A549 (cell line): ENCODE results near the gene SPIRE2. TPM values are rescaled to one million over a fixed set of nuclear protein-coding genes. Genes with fewer than 3 reads are reported as not detected.

Source experiments
- ATAC-seq, 2 experiments: fragments of 200-7000 bp in 1 of 2; fragments of >200 bp in 1 of 2; cut with Nextera tagmentation in 1 of 2; cut with Tn5 transposase in 1 of 2; 3 replicates each; pipeline versions ENCODE4 v1.8.0 to v1.9.1; 2018 to 2020; ENCODE audit warnings: mild to moderate bottlenecking in 1 of 2, moderate library complexity in 1 of 2
- CTCF ChIA-PET: fragments of 300-600 bp; sonication (Branson Sonifier 250); formaldehyde crosslinking; extraction: SDS; loops from one replicate; lab custom pipeline; 2021; ENCODE audit warnings: antibody characterized with exemption, inconsistent platforms; lab: Yijun Ruan, JAX
- POLR2A ChIA-PET: fragments of 350-600 bp; formaldehyde crosslinking; extraction: SDS; loops from one replicate; lab custom pipeline; 2021; ENCODE audit warnings: antibody characterized with exemption, inconsistent platforms; lab: Yijun Ruan, JAX
- DNase-seq, 2 experiments: peaks; one replicate each; pipeline versions ENCODE4 v3.0.0 to v3.0.0-alpha.2; 2011 to 2016; ENCODE audit warnings: low read depth in 1 of 2, low spot score in 1 of 2
- FAIRE-seq: peaks from 2 replicates; lab custom pipeline; 2011; peaks lifted over from hg19 to GRCh38; lab: Jason Lieb, UNC
- H3K27ac ChIP-seq, 2 experiments: fragments of >200 bp; sonication (Bioruptor Twin); formaldehyde crosslinking; 3 replicates each; pipeline ENCODE4 v1.5.1; 2016 to 2017
- H3K4me1 ChIP-seq: fragments of >200 bp; sonication (Bioruptor Twin); formaldehyde crosslinking; 3 replicates; pipeline ENCODE4 v1.6.1; 2016
- H3K4me2 ChIP-seq: fragments of >200 bp; sonication (Bioruptor Twin); formaldehyde crosslinking; 3 replicates; pipeline ENCODE4 v1.6.1; 2016
- H3K4me3 ChIP-seq: fragments of >200 bp; sonication (Bioruptor Twin); formaldehyde crosslinking; 3 replicates; pipeline ENCODE4 v1.5.1; 2016
- H3K9me3 ChIP-seq: fragments of >200 bp; sonication (Bioruptor Twin); formaldehyde crosslinking; 3 replicates; pipeline ENCODE4 v1.6.1; 2016
- ATOH8 ChIP-seq: fragments of 250-450 bp; sonication (Bioruptor Pico); IDR thresholded peaks from 2 replicates; pipeline ENCODE4 v1.5.0; 2020; ENCODE audit warnings: low read depth, mild to moderate bottlenecking, moderate library complexity
- BHLHE40 ChIP-seq: IDR thresholded peaks from 2 replicates; pipeline ENCODE4 v1.6.1; 2012; ENCODE audit warnings: low read depth, low read length, inconsistent platforms
- CBX2 ChIP-seq: fragments of 200-600 bp; sonication (generic); IDR thresholded peaks from 2 replicates; pipeline ENCODE4 v1.6.1; 2016; ENCODE audit warnings: low read depth, mild to moderate bottlenecking, borderline replicate concordance
- CBX8 ChIP-seq: fragments of 200-600 bp; sonication (generic); IDR thresholded peaks from 2 replicates; pipeline ENCODE4 v1.6.1; 2016
- CEBPB ChIP-seq, 2 experiments: fragments of >200 bp in 1 of 2; sonication (Bioruptor Twin) in 1 of 2; formaldehyde crosslinking in 1 of 2; IDR thresholded peaks; 2 replicates each; pipeline ENCODE4 v1.6.1; 2012 to 2016
- CHD2 ChIP-seq: fragments of 150-350 bp; IDR thresholded peaks from 2 replicates; pipeline ENCODE4 v1.6.1; 2014; ENCODE audit warnings: low read length; ENCODE audit not compliant: partially characterized antibody
- CHD4 ChIP-seq: fragments of 200-600 bp; sonication (generic); IDR thresholded peaks from 2 replicates; pipeline ENCODE4 v1.6.1; 2016; ENCODE audit warnings: antibody characterized with exemption, mild to moderate bottlenecking, borderline replicate concordance
- CTCF ChIP-seq: fragments of >200 bp; sonication (Bioruptor Twin); formaldehyde crosslinking; IDR thresholded peaks from 3 replicates; pipeline ENCODE4 v1.5.1; 2016
- E2F6 ChIP-seq: IDR thresholded peaks from 2 replicates; pipeline ENCODE4 v1.6.1; 2012; ENCODE audit warnings: low read depth, borderline replicate concordance
- FOSB ChIP-seq: fragments of 250-450 bp; sonication (Bioruptor Pico); IDR thresholded peaks from 2 replicates; pipeline ENCODE4 v1.5.0; 2020; ENCODE audit warnings: mild to moderate bottlenecking, moderate library complexity
- HDAC2 ChIP-seq: fragments of 200-600 bp; sonication (generic); IDR thresholded peaks from 2 replicates; pipeline ENCODE4 v1.6.1; 2016
- MAFK ChIP-seq: fragments of 450-650 bp; IDR thresholded peaks from 2 replicates; pipeline ENCODE4 v1.6.1; 2014; ENCODE audit not compliant: partially characterized antibody
- MAX ChIP-seq: IDR thresholded peaks from 2 replicates; pipeline ENCODE4 v1.6.1; 2012
- MAZ ChIP-seq: fragments of 150-350 bp; IDR thresholded peaks from 2 replicates; pipeline ENCODE4 v1.6.1; 2014; ENCODE audit warnings: antibody characterized with exemption, low read depth, low read length, borderline replicate concordance
- NPAS2 ChIP-seq: fragments of 250-450 bp; sonication (Bioruptor Pico); IDR thresholded peaks from 2 replicates; pipeline ENCODE4 v1.8.0; 2022; ENCODE audit warnings: mild to moderate bottlenecking, moderate library complexity, borderline replicate concordance
- RAD21 ChIP-seq, 2 experiments: fragments of >200 bp in 1 of 2; sonication (Bioruptor Twin) in 1 of 2; formaldehyde crosslinking in 1 of 2; IDR thresholded peaks in 1 of 2; conservative IDR thresholded peaks in 1 of 2; 2 replicates in 1 of 2; 3 replicates in 1 of 2; pipeline ENCODE4 v1.6.1; 2012 to 2018; ENCODE audit warnings: inconsistent platforms in 1 of 2
- RFX5 ChIP-seq: fragments of 450-650 bp; IDR thresholded peaks from 2 replicates; pipeline ENCODE4 v1.7.1; 2014; ENCODE audit warnings: antibody characterized with exemption, mild to moderate bottlenecking, moderate library complexity
- TFCP2L1 ChIP-seq: fragments of 250-450 bp; sonication (Bioruptor Pico); IDR thresholded peaks from 2 replicates; pipeline ENCODE4 v1.5.0; 2021; ENCODE audit warnings: mild to moderate bottlenecking
- TP53 ChIP-seq: fragments of 250-450 bp; sonication (Bioruptor Pico); IDR thresholded peaks from 2 replicates; pipeline ENCODE4 v1.5.0; 2021; ENCODE audit warnings: mild to moderate bottlenecking, moderate library complexity
- USF2 ChIP-seq: fragments of 450-650 bp; IDR thresholded peaks from 2 replicates; pipeline ENCODE4 v1.6.1; 2014; ENCODE audit warnings: antibody characterized with exemption
- ZC3H11A ChIP-seq: fragments of 450-650 bp; IDR thresholded peaks from 2 replicates; pipeline ENCODE4 v1.6.1; 2014; ENCODE audit warnings: antibody characterized with exemption, mild to moderate bottlenecking
- ZNF302 ChIP-seq: fragments of 250-450 bp; sonication (Bioruptor Pico); IDR thresholded peaks from 2 replicates; pipeline ENCODE4 v1.9.0; 2021; ENCODE audit warnings: inconsistent platforms, mild to moderate bottlenecking, moderate library complexity
- WGBS: methylation state at CpG from one replicate; pipeline ENCODE4 v1.1.6; 2017; ENCODE audit errors: missing lambda C conversion rate; 5-methylcytosine and 5-hydroxymethylcytosine counted together
- polyA plus RNA-seq, 4 experiments: library from polyadenylated mRNA; depleted of rRNA in 3 of 4; stranded (reverse); fragments of >200 nt; fragmentation: RNase III in 1 of 4; extraction: RNeasy Plus Mini Kit Qiagen cat#74134 plus additional on column Dnase treatment in 1 of 4; gene quantifications; 2 replicates in 3 of 4; 3 replicates in 1 of 4; pipeline ENCODE4 v1.2.3, GENCODE V29; 2011 to 2017

The SPIRE2 gene
- polyA plus RNA-seq, 2 of the 4 experiments (the other 2 are of a cell fraction) = 6.0 to 9.9 TPM

- ATAC-seq = peak in 1 of 2 experiments; percentile 30; a peak in 2 of 6 replicates
- ChIA-PET POLR2A (no interaction called here), CTCF (interaction anchor here (1.0 to 4.5 kb wide), 2 partner anchors 62 to 93 kb away, joined by 3 to 14 read pairs; no protein-coding TSS in a partner anchor)
- Histone ChIP-seq H3K4me3 (no peak overlapping the region), H3K4me2 (no peak overlapping the region), H3K27ac (no peak overlapping the region), H3K4me1 (no peaks in the 10 kb centered on the region), H3K9me3 (no peaks in the 10 kb centered on the region)
- no peak for DNase-seq
- no peak for TF ChIP-seq ZNF302 (CRISPR knock-in tag)
- TF ChIP-seq TFCP2L1 (CRISPR knock-in tag) = no peak
- TF ChIP-seq BHLHE40 = no peak
- no peak for TF ChIP-seq CBX2
- no peak for TF ChIP-seq NPAS2
- TF ChIP-seq CHD4 = no peak
- no peak for TF ChIP-seq MAZ
- no peak for TF ChIP-seq CBX8
- no peak for TF ChIP-seq FOSB
- no peak for TF ChIP-seq HDAC2
- TF ChIP-seq RFX5 = no peak
- FAIRE-seq = no peak
- WGBS = 96% methylated on average over 15 of the region's 15 CpGs
Measured at GRCh38 chr16:89798832-89799370, 29.4 kb upstream of the SPIRE2 start.

GRCh38 chr16:89801800-89802199, 26.5 kb upstream of the SPIRE2 start:
- Histone ChIP-seq H3K27ac (no peak overlapping the region), H3K4me2 (no peak overlapping the region), H3K9me3 (no peaks in the 10 kb centered on the region), H3K4me1 (no peaks in the 10 kb centered on the region), H3K4me3 (no peak overlapping the region)
- DNase-seq (no peak), FAIRE-seq (no peak), ATAC-seq (no peak)
- CTCF ChIA-PET = interaction anchor here (0.7 to 5.7 kb wide), 7 partner anchors 9 to 102 kb away, joined by 3 to 30 read pairs (median 4); no protein-coding TSS in a partner anchor
- TF ChIP-seq CEBPB (IDR thresholded peaks at IDR 0.05) (no peak), HDAC2 (no peak), FOSB (no peak), USF2 (no peak), ZC3H11A (no peak), MAX (no peak), TP53 (CRISPR knock-in tag) (no peak), E2F6 (no peak), CHD2 (no peak), ATOH8 (CRISPR knock-in tag) (no peak), CTCF (no peak), RAD21 (conservative IDR thresholded peaks at IDR 0.05 in 1 of 2, IDR thresholded peaks at IDR 0.05 in 1 of 2) (no peak), MAFK (no peak)
- POLR2A ChIA-PET = no interaction called here
- WGBS = 96% methylated on average over 12 of the region's 12 CpGs
